ENCODE measurements around the gene PNMA1. TPM values are rescaled to one million over a fixed set of nuclear protein-coding genes. Genes with fewer than 3 reads are reported as not detected.
A peak's percentile ranks its signal among the peaks of the same experiment; 100 is the strongest.

Gene PNMA1
- total and polyA plus RNA-seq, 2 donors (not counting 1 experiment from before 2014, with no cell fraction given), result 9.5 to 31.6 TPM

- Mint-ChIP-seq H3K27me3 (no peaks in the 10 kb centered on the region), H3K27ac (no peak overlapping the region), H3K9me3 (ENCODE audit: insufficient read depth) (no peaks in the 10 kb centered on the region), H3K4me1 (peaks cover 14% of the 10 kb centered on the region), H3K4me3 (no peak overlapping the region)
- TF ChIP-seq CTCF (IDR thresholded peaks at IDR 0.05) (no peak), EZH2 (IDR thresholded peaks at IDR 0.05; ENCODE audit: borderline replicate concordance, insufficient read depth, low read depth, low read length, poor library complexity, severe bottlenecking) (no peak)
- no peak for ATAC-seq (ENCODE audit: low read depth)
- Histone ChIP-seq H3K27me3 (replicated peaks in 1 of 4; ENCODE audit: control extremely low read depth in 1 of 4, control insufficient read depth in 3 of 4, insufficient read depth in 4 of 4, low read length in 3 of 4) (no peaks in the 10 kb centered on the region), H3K4me2 (replicated peaks; ENCODE audit: low read depth, low read length, poor library complexity, severe bottlenecking) (no peak overlapping the region), H3K79me2 (ENCODE audit: control insufficient read depth, insufficient read depth, low read length) (peaks cover 66% of the 10 kb centered on the region), H3K36me3 (replicated peaks in 1 of 2; ENCODE audit: control extremely low read depth in 1 of 2, control insufficient read depth in 1 of 2, extremely low read depth in 1 of 2, insufficient read depth in 2 of 2, low read length in 1 of 2) (peaks cover 1 to 97% of the 10 kb centered on the region in 2 experiments), H3K4me3 (ENCODE audit: control extremely low read depth in 1 of 5, extremely low read depth in 1 of 5, insufficient read depth in 1 of 5, low read depth in 2 of 5, low read length in 4 of 5) (no peak overlapping the region), H2AFZ (ENCODE audit: insufficient read depth, low read depth, low read length, poor library complexity, severe bottlenecking) (no peak overlapping the region), H3K9ac (ENCODE audit: low read length) (no peak overlapping the region), H3K4me1 (ENCODE audit: control insufficient read depth in 2 of 2, insufficient read depth in 2 of 2, low read length in 2 of 2) (peaks cover 3 to 8% of the 10 kb centered on the region in 2 donors), H4K20me1 (ENCODE audit: control insufficient read depth, insufficient read depth, low read length, poor library complexity, severe bottlenecking) (peaks cover 77% of the 10 kb centered on the region), H3K9me3 (ENCODE audit: control extremely low read depth in 1 of 3, control insufficient read depth in 2 of 3, insufficient read depth in 1 of 3, low read length in 2 of 3) (no peaks in the 10 kb centered on the region), H3K27ac (ENCODE audit: low read length in 2 of 2) (peak overlapping the region in 1 of 2 donors; percentile 3)
- WGBS (ENCODE audit: insufficient coverage), result 94% methylated on average over 7 of the region's 7 CpGs
- no peak for DNase-seq
- ChIA-PET POLR2A (no interaction called here), CTCF (interaction anchor here (0.7 to 14.3 kb wide), 14 partner anchors 10 to 209 kb away, joined by 3 to 299 read pairs (median 5); partner anchors contain the start of gene PTGR2)
- intact Hi-C loops (cut with micrococcal nuclease), result no loop called here
Measured at GRCh38 chr14:73727166-73727565, 13.0 kb upstream of the PNMA1 start.

GRCh38 chr14:73726025-73726961 is 12.1 kb upstream of the PNMA1 start:
- H3K27me3 ChIP-seq (replicated peaks in 1 of 4; ENCODE audit: control extremely low read depth in 1 of 4, control insufficient read depth in 3 of 4, insufficient read depth in 4 of 4, low read length in 3 of 4), result no peaks in the 10 kb centered on the region
- no peaks in the 10 kb centered on the region for H3K9me3 ChIP-seq (ENCODE audit: control extremely low read depth in 1 of 3, control insufficient read depth in 2 of 3, insufficient read depth in 1 of 3, low read length in 2 of 3)
- H3K4me1 ChIP-seq (ENCODE audit: control insufficient read depth in 2 of 2, insufficient read depth in 2 of 2, low read length in 2 of 2), result peaks cover 3 to 8% of the 10 kb centered on the region in 2 donors
- H3K4me2 ChIP-seq (replicated peaks; ENCODE audit: low read depth, low read length, poor library complexity, severe bottlenecking), result no peak overlapping the region
- peak overlapping the region in 1 of 2 donors; percentile 3 for H3K27ac ChIP-seq (ENCODE audit: low read length in 2 of 2)
- no peak overlapping the region for H2AFZ ChIP-seq (ENCODE audit: insufficient read depth, low read depth, low read length, poor library complexity, severe bottlenecking)
- peaks cover 4 to 97% of the 10 kb centered on the region in 2 experiments for H3K36me3 ChIP-seq (replicated peaks in 1 of 2; ENCODE audit: control extremely low read depth in 1 of 2, control insufficient read depth in 1 of 2, extremely low read depth in 1 of 2, insufficient read depth in 2 of 2, low read length in 1 of 2)
- H3K9ac ChIP-seq (ENCODE audit: low read length), result no peak overlapping the region
- no peaks in the 10 kb centered on the region for H3K27me3 Mint-ChIP-seq
- TF ChIP-seq CTCF (IDR thresholded peaks at IDR 0.05) (no peak), EZH2 (IDR thresholded peaks at IDR 0.05; ENCODE audit: borderline replicate concordance, insufficient read depth, low read depth, low read length, poor library complexity, severe bottlenecking) (no peak)
- ChIA-PET POLR2A (interaction anchor here (0.7 kb wide), 1 partner anchor 34 kb away, joined by 5 read pairs; no protein-coding TSS in a partner anchor), CTCF (interaction anchor here (0.6 to 14.3 kb wide), 7 partner anchors 13 to 431 kb away, joined by 3 to 299 read pairs (median 4); no protein-coding TSS in a partner anchor)
- peaks cover 11% of the 10 kb centered on the region for H3K4me1 Mint-ChIP-seq
- H3K4me3 Mint-ChIP-seq, result no peak overlapping the region
- H3K4me3 ChIP-seq (ENCODE audit: control extremely low read depth in 1 of 5, extremely low read depth in 1 of 5, insufficient read depth in 1 of 5, low read depth in 2 of 5, low read length in 4 of 5), result no peak overlapping the region
- peaks cover 58% of the 10 kb centered on the region for H3K79me2 ChIP-seq (ENCODE audit: control insufficient read depth, insufficient read depth, low read length)
- WGBS (ENCODE audit: insufficient coverage), result 93% methylated on average over 6 of the region's 14 CpGs
- DNase-seq, result no peak
- ATAC-seq (ENCODE audit: low read depth), result no peak
- peaks cover 76% of the 10 kb centered on the region for H4K20me1 ChIP-seq (ENCODE audit: control insufficient read depth, insufficient read depth, low read length, poor library complexity, severe bottlenecking)
- peak overlapping the region; percentile 15 for H3K27ac Mint-ChIP-seq
- intact Hi-C loops (cut with micrococcal nuclease), result no loop called here
- no peaks in the 10 kb centered on the region for H3K9me3 Mint-ChIP-seq (ENCODE audit: insufficient read depth)
